Endodermal cell (in vitro differentiated cells): ENCODE data around the gene INVS. TPM values are rescaled to one million over a fixed set of nuclear protein-coding genes. Genes with fewer than 3 reads are reported as not detected.

Experiments used
- DNase-seq: peaks from one replicate; pipeline ENCODE4 v3.0.0-alpha.2; 2017
- H3K27ac ChIP-seq: 2 replicates; pipeline ENCODE4 v1.5.1; 2013; ENCODE audit warnings: mild to moderate bottlenecking, low read depth, low read length, moderate library complexity
- H3K27me3 ChIP-seq: 2 replicates; pipeline ENCODE4 v1.6.1; 2013; ENCODE audit warnings: mild to moderate bottlenecking, low read length, moderate library complexity; ENCODE audit not compliant: insufficient read depth, control insufficient read depth, poor library complexity, severe bottlenecking
- H3K36me3 ChIP-seq: 2 replicates; pipeline ENCODE4 v1.7.0; 2013; ENCODE audit warnings: mild to moderate bottlenecking, low read length, moderate library complexity; ENCODE audit not compliant: control insufficient read depth, insufficient read depth
- H3K4me1 ChIP-seq: one replicate; pipeline ENCODE4 v1.7.0; 2013; ENCODE audit warnings: low read length; ENCODE audit not compliant: control insufficient read depth, insufficient read depth
- H3K4me3 ChIP-seq: 2 replicates; pipeline ENCODE4 v1.5.1; 2013; ENCODE audit warnings: mild to moderate bottlenecking, low read length, moderate library complexity
- H3K9ac ChIP-seq: 2 replicates; pipeline ENCODE4 v1.6.1; 2013; ENCODE audit warnings: mild to moderate bottlenecking, low read length, moderate library complexity; ENCODE audit not compliant: poor library complexity, severe bottlenecking; ENCODE audit errors: extremely low read depth
- H3K9me3 ChIP-seq: 2 replicates; pipeline ENCODE4 v1.6.1; 2013; ENCODE audit warnings: mild to moderate bottlenecking, low read length, moderate library complexity; ENCODE audit not compliant: control insufficient read depth
- H3K27ac Mint-ChIP-seq: 2 replicates; pipeline ENCODE4 v1.8.0; 2020; ENCODE audit warnings: mixed read lengths
- H3K27me3 Mint-ChIP-seq: 2 replicates; pipeline ENCODE4 v1.8.0; 2021; ENCODE audit warnings: mild to moderate bottlenecking, mixed read lengths; ENCODE audit not compliant: insufficient read depth
- H3K36me3 Mint-ChIP-seq: 2 replicates; pipeline ENCODE4 v1.8.0; 2020; ENCODE audit warnings: low read depth, mixed read lengths
- H3K4me1 Mint-ChIP-seq: 2 replicates; pipeline ENCODE4 v1.8.0; 2020; ENCODE audit warnings: mixed read lengths
- H3K4me3 Mint-ChIP-seq: 2 replicates; pipeline ENCODE4 v1.8.0; 2020; ENCODE audit warnings: mild to moderate bottlenecking, moderate library complexity, mixed read lengths
- H3K9me3 Mint-ChIP-seq: 2 replicates; pipeline ENCODE4 v1.8.0; 2020; ENCODE audit warnings: mild to moderate bottlenecking, mixed read lengths
- WGBS, 2 experiments: methylation state at CpG; one replicate each; pipeline versions ENCODE4 v1.1.5 to v1.1.7; 2013; ENCODE audit warnings: missing lambda C conversion rate in 2 of 2, mixed read lengths in 1 of 2; ENCODE audit not compliant: insufficient coverage in 1 of 2, insufficient read length in 1 of 2; 5-methylcytosine and 5-hydroxymethylcytosine counted together
- total RNA-seq, 2 donors: library from RNA; stranded (reverse); fragmentation: NEBNext Ultra II Directional in 1 of 2; extraction: Animal tissue kit (Norgen Biotek cat#: 25700) in 1 of 2; gene quantifications; 2 replicates in 1 of 2; 3 replicates in 1 of 2; pipeline ENCODE4 v1.2.1, GENCODE V29; 2021
- TF ChIP-seq, protein P1 (sequence below): fragments of 200-600 bp; sonication (generic); conservative IDR thresholded peaks from 2 replicates; pipeline ENCODE4 v1.5.0; 2021; ENCODE audit warnings: antibody characterized with exemption, mild to moderate bottlenecking

INVS gene
- total RNA-seq, 2 donors from 2014 or later: 22.8 to 26.6 TPM

DNA sequence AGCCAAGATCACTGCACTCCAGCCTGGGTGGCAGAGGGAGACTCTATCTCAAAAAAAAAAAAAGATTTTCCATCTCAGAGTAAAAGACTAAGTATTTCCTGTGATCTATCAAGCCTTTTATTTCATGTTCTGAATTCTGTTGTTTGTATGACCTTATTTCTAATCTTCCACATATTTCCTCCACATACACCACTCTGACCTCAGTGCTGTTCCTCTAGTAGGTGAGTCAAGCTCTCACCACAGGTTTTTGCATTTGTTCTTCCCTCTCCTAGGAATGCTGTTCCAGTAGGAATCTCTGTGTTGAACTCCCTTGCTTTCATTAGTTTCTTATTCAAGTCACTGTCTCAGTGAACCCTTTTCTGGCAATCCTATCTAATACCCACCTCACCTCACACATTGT, 68.1 kb downstream of the INVS start:
- no peaks in the 10 kb centered on the region for H3K27me3 ChIP-seq
- Mint-ChIP-seq H3K4me3 (no peak overlapping the region), H3K9me3 (no peaks in the 10 kb centered on the region), H3K27me3 (no peaks in the 10 kb centered on the region), H3K36me3 (no peaks in the 10 kb centered on the region), H3K27ac (no peak overlapping the region), H3K4me1 (peaks cover 13% of the 10 kb centered on the region)
- H3K9me3 ChIP-seq: no peaks in the 10 kb centered on the region
- no peak overlapping the region for H3K4me3 ChIP-seq
- no peaks in the 10 kb centered on the region for H3K4me1 ChIP-seq
- DNase-seq: no peak
- H3K36me3 ChIP-seq: no peaks in the 10 kb centered on the region
- H3K9ac ChIP-seq: no peak overlapping the region
- no peak overlapping the region for H3K27ac ChIP-seq
- TF ChIP-seq, protein P1, sequence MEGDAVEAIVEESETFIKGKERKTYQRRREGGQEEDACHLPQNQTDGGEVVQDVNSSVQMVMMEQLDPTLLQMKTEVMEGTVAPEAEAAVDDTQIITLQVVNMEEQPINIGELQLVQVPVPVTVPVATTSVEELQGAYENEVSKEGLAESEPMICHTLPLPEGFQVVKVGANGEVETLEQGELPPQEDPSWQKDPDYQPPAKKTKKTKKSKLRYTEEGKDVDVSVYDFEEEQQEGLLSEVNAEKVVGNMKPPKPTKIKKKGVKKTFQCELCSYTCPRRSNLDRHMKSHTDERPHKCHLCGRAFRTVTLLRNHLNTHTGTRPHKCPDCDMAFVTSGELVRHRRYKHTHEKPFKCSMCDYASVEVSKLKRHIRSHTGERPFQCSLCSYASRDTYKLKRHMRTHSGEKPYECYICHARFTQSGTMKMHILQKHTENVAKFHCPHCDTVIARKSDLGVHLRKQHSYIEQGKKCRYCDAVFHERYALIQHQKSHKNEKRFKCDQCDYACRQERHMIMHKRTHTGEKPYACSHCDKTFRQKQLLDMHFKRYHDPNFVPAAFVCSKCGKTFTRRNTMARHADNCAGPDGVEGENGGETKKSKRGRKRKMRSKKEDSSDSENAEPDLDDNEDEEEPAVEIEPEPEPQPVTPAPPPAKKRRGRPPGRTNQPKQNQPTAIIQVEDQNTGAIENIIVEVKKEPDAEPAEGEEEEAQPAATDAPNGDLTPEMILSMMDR: no peak

DNA sequence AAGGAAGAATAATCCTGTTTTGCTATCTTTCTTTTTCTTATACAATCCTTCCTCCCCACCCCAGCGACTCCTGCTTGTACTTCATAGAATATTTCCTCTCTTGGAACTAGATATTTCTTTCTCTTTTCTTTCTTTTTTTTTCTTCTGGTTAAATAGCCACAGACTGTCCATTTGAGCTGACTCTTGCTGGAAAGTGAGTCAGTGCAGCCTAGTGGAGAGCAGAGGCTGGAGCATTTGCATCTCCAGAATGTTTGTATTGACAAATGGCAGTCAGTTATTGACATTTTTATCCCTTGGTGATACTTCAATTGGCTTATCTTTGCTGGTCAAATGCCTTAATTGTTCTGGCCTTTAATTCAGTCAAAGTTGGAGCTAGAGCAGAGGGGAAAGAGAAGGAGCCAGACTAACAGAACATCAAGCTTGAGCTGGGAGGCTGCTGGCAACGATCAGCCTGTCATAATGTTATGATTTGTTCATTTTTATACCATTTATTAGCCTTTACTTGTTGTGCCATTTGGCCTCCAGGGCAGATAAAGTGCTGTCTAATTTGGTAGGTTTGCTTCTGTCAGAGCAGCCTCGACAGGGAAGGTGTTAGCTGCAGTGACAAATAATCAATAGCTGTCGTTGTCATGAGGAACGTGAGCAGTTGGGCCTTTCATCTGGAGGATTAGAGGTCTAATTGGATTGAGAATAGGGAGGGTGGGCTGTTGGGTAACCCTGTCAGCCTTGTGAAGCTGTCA, 69.0 kb downstream of the INVS start:
- H3K9me3 ChIP-seq: peaks cover 4% of the 10 kb centered on the region
- H3K9me3 Mint-ChIP-seq: peaks cover 4% of the 10 kb centered on the region
- no peaks in the 10 kb centered on the region for H3K27me3 ChIP-seq
- TF ChIP-seq, protein P1: peak; percentile 41
- H3K4me3 Mint-ChIP-seq: no peak overlapping the region
- H3K4me1 ChIP-seq: no peaks in the 10 kb centered on the region
- no peak overlapping the region for H3K9ac ChIP-seq
- H3K4me3 ChIP-seq: no peak overlapping the region
- no peaks in the 10 kb centered on the region for H3K36me3 ChIP-seq
- peaks cover 13% of the 10 kb centered on the region for H3K4me1 Mint-ChIP-seq
- peaks cover 7% of the 10 kb centered on the region for H3K36me3 Mint-ChIP-seq
- H3K27me3 Mint-ChIP-seq: no peaks in the 10 kb centered on the region
- H3K27ac ChIP-seq: no peak overlapping the region
- 50 to 64% methylated on average over 2 to 5 of the region's 5 CpGs for WGBS, 2 experiments
- peak; percentile 52 for DNase-seq
- no peak overlapping the region for H3K27ac Mint-ChIP-seq

DNA sequence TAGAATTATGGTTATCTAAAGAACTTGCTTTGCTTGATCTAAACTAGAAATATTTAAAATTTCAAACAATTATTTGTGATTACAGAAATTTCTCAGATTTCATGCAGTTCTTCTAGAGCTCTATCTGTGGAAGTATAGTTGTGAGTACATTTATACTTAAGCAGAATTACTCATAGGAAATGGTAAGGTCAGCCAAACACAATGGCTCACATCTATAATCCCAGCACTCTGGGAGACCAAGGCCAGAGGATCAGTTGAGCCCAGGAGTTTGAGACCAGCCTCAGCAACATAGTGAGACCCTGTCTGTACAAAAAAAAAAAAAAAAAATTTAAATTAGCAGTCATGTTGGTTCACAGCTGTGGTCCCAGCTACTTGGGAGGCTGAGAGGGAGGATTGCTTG, 71.0 kb downstream of the INVS start:
- DNase-seq: no peak
- Histone ChIP-seq H3K27me3 (no peaks in the 10 kb centered on the region), H3K9me3 (peaks cover 21% of the 10 kb centered on the region), H3K36me3 (peaks cover 7% of the 10 kb centered on the region), H3K27ac (no peak overlapping the region), H3K9ac (no peak overlapping the region), H3K4me1 (no peaks in the 10 kb centered on the region), H3K4me3 (no peak overlapping the region)
- Mint-ChIP-seq H3K4me1 (peaks cover 13% of the 10 kb centered on the region), H3K4me3 (no peak overlapping the region), H3K27me3 (no peaks in the 10 kb centered on the region), H3K36me3 (peaks cover 24% of the 10 kb centered on the region), H3K27ac (no peak overlapping the region), H3K9me3 (peaks cover 22% of the 10 kb centered on the region)
- TF ChIP-seq, protein P1: no peak
